GM19025 (cell line): Measurements from ENCODE around the gene ROBO1.
"Not testable (repeated sequence)": the region's sequence is repeated elsewhere in the genome, so short reads cannot be mapped to it uniquely, and the experiment has no call there.

Source experiments
- ATAC-seq: cut with Tn5 transposase; IDR thresholded peaks from one replicate; pipeline ENCODE4 v1.9.1; 2021; ENCODE audit warnings: mild to moderate bottlenecking, low read depth, moderate library complexity; ENCODE audit not compliant: unreplicated experiment

Gene ROBO1

DNA sequence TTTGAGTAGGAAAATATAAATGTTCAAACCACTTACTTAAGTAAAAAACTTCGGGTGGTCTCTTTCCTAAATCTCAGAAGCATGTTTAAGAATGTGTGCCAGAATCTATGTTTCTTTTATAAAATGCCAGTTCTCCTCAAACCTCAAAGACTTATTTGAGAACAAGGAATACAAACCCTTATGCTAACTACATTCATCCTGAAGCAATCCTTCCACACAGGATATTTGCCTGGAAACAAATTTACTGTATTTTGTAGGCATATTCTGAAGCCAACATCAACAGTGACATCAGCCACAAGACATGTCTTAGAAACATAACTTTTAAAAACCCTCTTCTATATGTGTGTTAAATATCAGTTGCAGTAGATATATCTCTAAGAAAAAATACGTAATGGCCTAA, 1077.0 kb downstream of the ROBO1 start:
- ATAC-seq: no peak

DNA sequence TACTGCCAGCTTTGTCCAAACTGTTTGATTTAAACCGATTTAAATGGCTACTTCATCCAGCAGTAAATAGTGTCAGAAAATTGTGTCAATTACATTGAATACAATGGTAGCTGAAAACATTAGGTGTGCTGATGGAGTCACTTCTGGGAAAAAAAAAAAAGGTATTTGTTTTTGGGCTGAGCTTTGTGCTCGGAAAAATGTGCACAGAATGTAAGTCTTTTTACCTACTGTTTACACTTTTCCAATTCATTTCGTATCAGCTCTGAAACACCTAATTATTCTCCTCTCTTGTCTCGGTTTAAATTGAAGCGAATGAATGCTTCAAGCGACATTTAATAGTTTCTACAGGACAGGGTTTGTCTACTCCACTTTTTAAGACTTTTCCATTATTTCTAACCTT, 1078.4 kb downstream of the ROBO1 start:
- no peak for ATAC-seq

DNA sequence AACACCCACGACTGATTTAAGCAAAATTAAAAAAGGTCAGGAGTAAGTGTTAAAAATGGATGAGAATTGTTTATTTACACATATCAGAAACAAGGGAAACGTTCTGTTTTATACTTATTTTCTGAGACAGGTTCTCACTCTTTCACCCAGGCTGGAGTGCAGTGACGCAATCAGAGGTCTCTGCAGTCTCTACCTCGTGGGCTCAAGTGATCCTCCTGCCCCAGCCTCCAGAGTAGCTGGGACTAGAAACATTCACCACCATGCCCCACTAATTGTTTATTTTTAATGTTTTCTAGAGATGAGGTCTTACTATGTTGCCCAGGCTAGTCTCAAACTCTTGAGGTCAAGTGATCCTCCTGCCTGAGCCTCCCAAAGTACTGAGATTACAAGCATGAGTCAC, 1080.3 kb downstream of the ROBO1 start:
- no peak for ATAC-seq

DNA sequence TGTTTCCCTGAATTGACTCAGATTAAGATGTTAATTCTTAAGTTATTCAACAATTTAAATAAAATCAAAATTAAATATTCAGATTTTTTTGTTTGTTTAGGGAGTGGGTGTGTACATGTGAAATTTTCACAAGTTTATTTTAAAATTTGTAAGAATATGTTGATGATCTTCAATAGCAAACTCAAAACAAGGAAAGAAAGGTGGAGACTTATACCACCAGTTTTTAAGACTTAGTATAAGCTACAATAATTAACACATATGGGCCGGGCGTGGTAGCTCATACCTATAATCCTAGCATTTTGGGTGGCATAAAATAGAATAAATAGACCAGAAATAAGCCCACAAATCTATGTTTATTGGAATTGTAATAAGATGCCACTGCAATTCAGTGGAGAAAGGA, 1084.5 kb downstream of the ROBO1 start:
- no peak for ATAC-seq

DNA sequence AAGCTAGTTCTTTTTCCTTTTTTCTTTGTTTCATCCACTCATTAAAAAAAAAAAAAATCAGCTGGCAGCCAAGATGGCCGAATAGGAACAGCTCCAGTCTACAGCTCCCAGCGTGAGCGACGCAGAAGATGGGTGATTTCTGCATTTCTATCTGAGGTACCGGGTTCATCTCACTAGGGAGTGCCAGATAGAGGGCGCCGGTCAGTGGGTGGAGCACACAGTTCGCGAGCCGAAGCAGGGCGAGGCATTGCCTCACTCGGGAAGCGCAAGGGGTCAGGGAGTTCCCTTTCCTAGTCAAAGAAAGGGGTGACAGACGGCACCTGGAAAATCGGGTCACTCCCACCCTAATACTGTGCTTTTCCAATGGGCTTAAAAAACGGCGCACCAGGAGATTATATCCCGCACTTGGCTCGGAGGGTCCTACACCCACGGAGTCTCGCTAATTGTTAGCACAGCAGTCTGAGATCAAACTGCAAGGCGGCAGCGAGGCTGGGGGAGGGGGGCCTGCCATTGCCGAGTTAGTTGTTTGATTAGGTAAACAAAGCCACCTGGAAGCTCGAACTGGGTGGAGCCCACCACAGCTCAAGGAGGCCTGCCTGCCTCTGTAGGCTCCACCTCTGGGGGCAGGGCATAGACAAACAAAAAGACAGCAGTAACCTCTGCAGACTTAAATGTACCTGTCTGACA, 1092.5 kb downstream of the ROBO1 start:
- not testable (repeated sequence) for ATAC-seq

DNA sequence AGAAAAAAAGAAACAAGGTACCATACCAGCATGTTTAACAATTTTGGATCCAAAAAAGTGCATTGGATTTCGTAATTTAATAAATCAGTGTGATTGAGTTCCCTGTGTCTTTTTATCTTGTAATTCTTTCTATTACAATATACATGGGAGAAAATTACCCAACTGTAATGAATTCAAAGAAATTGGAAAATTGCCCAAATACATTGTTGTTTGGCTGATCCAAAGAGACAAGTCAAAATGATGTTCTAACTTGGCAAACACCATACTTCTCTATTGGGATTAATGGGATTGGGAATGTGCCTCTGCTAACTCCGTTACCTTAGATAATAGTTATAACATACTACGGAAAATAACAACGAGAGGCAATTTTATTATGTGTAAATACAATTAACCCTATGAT, 1097.1 kb downstream of the ROBO1 start:
- no peak for ATAC-seq

DNA sequence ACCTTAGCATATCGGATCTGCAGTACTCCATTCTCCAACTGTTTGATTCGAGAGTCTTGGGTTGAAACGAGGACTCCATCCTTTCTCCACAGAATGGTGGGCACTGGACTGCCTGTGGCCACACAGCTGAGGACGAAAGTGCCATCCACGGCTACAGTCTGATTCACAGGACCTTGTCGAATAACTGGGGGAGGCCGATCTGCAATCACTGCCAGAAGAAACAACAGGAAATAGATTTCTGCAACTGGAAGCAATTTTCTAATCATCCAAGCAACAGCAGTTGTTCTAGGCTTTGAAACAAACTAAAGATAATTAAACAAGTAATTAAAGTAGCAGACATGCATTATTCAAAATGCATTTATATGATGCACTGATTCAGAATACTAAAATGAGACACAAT, 1097.7 kb downstream of the ROBO1 start:
- ATAC-seq: no peak

DNA sequence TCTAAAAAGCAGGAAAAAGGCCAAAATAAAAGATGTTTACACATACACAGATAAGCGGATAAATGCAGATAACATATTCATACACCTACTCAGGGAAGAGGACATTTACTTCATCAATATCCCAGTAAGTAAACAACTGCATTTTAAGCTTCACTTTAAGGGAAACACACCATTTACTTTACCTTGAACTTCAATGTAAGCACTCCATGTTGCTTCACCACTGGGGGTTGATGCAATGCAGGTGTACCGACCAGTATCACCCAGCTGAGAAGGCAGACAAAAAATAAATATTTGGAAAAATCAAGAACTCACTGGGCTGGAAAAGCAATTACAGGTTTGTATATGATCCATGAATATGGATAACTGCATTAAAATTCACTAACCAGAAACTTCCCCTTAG, 1099.5 kb downstream of the ROBO1 start:
- ATAC-seq: no peak

DNA sequence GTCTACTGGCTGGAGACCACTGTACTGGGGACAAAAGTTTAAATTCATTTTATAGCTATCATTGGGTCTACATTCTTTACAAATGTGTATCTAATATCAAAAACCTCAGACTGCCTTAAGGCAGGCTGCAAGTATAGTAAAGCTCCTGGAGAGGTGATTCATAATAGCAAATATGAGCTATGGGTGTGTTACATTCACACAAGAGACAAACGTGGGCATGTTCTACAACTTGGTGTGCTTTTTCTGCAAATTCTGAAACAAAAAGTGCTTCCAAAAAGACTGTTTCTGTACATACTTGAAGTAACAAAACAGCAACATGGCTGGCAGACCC, 1101.4 kb downstream of the ROBO1 start:
- ATAC-seq: no peak

DNA sequence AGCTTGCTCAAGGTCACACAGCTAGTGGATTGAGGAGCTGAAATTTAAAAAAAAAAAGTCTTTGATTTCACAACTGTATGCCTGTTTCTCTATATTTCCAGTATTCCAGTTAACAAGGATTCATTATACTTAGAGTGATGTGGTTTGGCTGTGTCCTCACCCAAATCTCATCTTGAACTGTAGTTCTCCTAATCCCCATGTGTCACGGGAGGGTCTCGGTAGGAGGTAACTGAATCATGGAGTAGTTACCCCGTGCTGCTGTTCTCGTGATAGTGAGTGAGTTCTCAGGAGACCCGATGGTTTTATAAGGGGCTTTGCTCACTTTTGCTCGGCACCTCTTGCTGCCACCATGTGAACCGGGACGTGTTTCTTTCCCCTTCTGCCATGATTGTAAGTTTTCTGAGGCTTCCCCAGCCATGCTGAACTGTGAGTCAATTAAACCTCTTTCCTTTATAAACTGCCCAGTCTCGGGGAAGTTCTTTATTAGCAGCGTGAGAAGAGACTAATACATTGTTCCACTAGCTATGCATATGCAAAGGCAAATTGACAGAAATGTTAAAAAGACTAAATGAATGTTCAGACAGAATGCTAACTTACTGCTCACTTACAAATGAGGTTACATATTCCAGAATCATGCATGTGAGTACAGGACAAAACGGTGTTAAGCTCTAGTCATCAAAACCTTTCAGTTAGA, 1101.9 kb downstream of the ROBO1 start:
- ATAC-seq: no peak

DNA sequence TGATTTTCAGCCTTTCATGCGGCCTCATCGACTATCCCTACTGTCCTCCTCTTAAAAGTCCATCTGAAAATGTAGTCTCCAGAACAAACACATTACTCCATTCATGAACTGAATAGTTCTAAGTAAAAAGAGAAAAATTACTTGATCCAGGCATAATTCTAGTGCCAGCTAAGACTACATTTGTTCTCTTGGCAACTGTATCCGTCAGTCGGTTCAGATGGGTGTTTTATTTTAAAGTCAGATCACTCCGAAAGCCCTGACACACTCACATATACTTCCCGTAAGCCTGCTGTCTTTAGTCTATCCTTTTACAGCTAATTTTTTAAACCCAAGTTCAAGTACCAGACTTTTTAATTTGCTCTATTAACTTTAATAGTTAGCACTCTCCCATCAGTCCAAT, 1102.7 kb downstream of the ROBO1 start:
- ATAC-seq: no peak

DNA sequence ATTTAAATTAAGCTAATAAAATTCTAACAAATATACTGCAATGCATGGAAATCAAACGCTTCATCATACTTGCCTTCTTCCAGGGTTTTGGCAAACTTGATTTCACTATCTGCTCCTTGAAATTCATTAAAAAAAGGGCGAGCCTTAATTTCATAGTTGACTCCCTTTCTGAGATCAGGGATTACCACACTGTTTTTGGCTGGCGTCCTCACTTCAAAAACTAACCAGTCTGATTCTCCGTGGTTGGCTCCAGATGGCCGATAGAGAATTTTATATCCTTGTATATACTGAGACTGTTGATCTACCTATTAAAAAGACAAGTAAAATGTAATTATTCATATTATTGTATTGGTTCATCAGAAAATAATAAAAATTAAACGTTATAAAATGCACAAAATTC, 1106.8 kb downstream of the ROBO1 start:
- no peak for ATAC-seq

DNA sequence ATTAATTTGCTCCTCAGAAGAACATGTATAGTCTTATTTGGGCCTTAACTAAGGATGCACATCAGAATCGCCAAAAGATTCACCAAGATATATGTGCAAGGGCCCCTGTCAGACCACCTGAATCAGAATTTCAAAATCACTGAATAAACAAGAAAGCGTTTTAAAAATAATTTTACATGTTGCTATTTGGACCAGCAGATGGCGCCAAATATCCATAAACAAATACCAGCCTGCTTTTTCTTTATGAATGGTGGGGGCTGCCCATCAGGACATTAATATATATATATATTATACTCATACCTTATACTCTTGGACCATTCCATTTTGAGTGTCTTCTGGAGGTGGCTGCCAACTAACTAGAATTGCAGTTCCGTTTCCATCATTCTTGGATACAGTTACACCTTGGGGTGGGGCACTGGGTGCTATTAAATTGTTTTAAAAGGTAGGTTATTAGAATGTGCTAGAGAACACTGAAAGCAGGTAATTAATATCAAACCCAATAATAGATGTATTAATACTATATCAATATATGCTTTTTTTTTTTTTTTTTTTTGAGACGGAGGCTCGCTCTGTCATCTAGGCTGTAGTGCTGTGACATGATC, 1108.3 kb downstream of the ROBO1 start:
- ATAC-seq: no peak

DNA sequence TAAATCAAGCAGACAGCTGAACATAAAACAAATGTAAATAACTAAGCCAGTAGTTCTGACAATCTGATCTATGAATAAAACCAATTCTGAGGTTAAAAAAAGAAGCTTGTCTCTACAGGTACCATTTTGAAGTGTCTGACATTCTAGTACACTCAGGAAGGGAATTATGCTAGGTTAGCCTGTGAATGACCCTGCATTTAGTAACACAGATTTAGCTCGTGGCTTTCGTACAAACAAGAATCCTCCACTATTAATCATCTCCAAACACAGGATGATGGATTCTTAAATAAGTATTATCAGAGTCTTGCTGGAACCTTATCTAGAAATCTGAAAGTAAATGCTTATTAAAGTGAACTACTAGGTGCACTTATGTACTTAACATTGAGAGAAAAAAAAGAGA, 1120.1 kb downstream of the ROBO1 start:
- no peak for ATAC-seq

DNA sequence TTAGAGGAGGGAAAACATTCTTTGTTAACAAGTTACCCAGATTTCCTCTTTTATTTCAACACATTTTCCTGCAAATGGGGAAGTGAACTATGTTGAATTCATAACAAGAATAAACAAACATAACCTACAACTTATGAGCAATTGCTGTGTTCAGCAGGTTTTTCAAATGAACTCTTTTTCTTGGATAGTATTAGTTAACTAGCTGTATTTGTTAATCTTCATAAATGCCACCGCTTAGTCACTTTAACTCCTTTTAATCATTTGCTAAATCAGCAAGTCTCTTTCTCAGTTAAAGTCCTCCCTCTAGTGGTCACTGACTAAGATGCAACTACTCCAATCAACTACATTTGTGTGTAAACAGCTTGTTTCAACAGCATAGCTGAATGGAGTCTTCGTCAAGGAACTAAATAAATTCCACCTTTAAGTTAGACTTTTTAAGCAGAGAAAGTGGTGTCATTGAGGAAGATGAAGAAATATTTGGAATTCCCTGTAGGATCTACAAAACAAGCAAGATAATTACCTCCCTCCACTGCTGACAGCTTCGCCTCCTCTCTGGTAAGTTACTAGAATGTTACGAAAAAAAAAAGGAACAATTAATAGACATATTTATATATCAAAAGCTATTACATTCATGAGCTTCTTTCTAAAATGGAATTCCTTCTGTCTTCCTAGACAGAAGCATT, 1122.0 kb downstream of the ROBO1 start:
- peak; percentile 82 for ATAC-seq

DNA sequence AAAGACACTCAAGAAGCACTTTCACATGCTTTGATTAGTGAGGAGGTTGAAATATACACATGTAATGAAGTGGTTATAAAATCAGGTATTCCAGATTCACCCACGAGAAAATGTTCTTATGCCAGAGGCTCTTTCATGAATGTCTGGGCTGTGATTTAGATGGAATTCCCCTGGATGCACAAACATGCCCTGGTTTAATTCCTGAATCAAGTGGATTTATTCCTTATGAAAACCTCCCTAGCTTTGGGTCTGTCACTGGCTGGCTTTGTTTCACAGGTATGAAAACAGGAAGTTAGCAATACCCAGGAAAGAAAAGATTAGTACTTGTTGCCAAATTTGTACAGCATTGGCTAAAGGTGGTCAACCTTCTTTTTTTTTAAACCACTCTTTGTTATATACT, 1123.0 kb downstream of the ROBO1 start:
- no peak for ATAC-seq

DNA sequence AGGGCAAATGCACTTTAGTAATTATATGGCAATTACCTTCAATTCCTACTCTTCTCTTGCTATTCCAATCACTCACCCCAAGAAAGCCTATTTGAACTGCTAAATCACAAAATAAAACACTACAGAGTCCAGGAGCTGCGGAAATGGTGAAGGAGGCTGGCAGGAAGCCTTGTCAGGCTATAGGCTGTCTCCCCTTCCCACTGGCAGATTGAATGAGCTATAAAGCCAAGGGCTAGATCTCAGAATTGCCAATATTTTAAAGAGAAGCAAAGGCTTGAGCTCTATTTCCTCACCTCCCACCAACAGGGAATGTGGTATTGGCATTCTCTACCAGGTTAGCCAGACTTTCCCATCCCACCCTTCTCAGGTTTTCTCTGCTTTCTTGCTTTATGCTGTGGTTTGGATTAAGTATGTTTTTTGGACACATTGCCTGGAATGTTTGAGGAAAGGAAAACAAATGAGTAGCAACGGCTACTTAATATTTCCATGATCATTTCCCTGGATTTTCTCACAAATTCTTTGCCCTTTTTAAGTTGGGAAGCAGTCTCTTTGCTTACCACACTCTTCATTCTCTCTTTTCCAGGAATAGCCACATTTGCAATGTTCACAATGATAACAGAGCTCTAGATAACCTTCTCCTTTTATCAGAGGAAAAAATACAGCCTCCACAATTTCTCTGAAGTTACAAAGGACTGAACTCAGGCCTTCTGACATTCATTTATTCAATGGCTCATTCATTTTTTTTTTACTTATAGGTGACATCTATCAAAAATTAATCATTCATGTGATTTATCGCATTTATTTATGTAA, 1125.4 kb downstream of the ROBO1 start:
- ATAC-seq: no peak

DNA sequence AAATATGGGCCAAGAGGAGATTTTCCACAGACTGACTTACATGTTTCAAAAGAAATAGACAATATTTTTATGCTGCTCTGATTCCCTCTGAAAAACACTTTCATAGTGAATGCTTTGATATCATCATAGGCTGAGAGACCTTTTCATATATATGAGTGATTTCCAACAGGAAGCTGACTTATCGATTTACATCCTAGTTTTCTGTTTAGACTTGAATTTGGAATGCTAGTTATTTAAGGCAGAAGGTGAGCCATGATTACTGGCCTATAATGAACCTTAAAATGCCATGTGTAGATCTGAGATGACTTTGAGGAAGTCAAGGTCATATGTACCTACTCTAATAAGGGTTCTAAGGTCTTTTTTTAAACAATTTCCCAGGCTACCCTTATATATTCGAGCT, 1126.1 kb downstream of the ROBO1 start:
- no peak for ATAC-seq

DNA sequence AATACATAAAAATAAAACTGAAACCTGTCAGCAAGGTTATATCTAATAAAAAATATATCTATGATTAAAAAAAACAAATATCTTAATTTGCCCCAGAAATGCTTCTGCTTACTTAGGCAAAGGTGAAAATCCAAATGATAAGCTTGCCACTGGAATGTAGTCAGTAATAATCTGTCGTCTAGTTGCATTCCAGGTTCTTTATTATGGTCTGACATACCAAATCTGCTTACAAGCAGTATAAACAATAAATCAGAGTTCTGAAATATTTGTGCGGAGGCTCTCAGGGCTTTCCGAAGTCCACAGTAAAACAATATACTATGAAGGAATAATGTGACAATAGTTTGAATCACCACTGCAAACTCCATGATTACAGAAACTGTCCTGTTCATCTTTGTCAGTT, 1133.5 kb downstream of the ROBO1 start:
- ATAC-seq: no peak

DNA sequence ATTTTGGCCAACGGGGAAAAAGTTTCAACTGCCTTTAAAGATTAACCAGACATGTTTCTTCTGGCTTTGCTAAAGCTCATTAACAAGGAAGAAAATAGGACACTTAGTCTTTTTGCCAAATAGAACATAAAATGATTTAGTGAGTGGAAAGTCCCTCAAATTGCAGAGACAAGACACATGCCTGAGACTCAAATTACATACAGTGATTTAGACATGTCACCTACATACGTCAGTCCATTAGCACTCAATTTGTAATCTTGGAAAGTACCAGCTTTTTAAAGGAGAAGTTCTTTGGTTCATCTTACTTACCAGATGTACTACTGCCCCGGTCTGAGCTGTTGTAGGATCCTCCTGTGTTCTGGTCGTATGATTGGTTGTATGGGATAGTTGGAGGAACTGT, 1134.2 kb downstream of the ROBO1 start:
- ATAC-seq: no peak
